GM20431 (cell line): ENCODE data around the gene MOCS3.

ENCODE experiments used
- in situ Hi-C: fragments of 300-500 bp; cut with MseI, MboI; formaldehyde crosslinking; loops from one replicate; pipeline ENCODE4 v1.15.0; 2020; ENCODE audit warnings: low sequenced_read_pairs; ENCODE audit not compliant: unreplicated experiment

MOCS3 gene, protein sequence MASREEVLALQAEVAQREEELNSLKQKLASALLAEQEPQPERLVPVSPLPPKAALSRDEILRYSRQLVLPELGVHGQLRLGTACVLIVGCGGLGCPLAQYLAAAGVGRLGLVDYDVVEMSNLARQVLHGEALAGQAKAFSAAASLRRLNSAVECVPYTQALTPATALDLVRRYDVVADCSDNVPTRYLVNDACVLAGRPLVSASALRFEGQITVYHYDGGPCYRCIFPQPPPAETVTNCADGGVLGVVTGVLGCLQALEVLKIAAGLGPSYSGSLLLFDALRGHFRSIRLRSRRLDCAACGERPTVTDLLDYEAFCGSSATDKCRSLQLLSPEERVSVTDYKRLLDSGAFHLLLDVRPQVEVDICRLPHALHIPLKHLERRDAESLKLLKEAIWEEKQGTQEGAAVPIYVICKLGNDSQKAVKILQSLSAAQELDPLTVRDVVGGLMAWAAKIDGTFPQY

GRCh38 chr20:50958615-50959542, at the start of gene MOCS3:
MOCS3 (plus strand) TSS chr20:50958818; CDS start chr20:50958843, 25 bp downstream.
- in situ Hi-C loops: no loop called here

DNA sequence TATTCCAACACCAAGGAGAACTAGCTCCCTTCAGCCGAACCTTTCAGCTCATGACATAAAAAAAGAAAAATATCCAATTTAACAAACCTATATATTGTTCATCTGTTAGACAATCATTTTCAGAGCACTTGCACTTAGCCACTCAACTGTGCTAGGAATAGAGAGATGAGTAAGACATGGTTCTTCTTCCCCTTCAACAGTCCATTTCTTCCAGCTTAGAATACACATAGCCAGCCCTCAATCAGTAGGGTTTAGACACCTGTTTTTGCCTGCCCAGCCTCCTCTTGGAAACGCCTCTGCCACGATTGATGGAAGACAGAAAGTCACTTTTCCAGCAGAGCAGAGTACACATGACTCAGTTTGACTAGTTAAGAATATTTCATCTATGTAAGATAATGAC, 49.2 kb upstream of the MOCS3 start:
- in situ Hi-C loops: no loop called here

DNA sequence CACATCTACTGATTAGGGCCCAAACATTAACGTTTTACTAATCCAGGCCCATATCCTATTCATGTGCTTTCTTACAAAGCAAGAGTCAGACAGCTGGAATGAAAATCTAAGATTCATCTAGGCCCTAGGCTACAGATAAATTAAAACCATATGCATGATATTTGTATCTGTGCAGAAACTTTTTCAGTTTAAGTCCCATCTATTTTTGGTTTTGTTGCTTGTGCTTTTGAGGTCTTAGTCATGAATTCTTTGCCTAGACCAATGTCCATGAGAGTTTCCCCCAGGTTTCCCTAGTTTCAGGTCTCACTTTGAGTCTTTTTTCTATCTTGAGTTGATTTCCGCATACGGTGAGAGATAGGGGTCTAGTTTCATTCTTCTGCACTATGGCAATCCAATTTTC, 47.6 kb upstream of the MOCS3 start:
- in situ Hi-C loops: no loop called here

GRCh38 chr20:50911716-50912115, 46.9 kb upstream of the MOCS3 start:
- in situ Hi-C loops: no loop called here

GRCh38 chr20:50913690-50914375, 44.8 kb upstream of the MOCS3 start:
- in situ Hi-C loops: no loop called here

GRCh38 chr20:50915424-50915823, 43.2 kb upstream of the MOCS3 start:
- in situ Hi-C loops: no loop called here

GRCh38 chr20:50916257-50916656, 42.4 kb upstream of the MOCS3 start:
- in situ Hi-C loops: no loop called here

DNA sequence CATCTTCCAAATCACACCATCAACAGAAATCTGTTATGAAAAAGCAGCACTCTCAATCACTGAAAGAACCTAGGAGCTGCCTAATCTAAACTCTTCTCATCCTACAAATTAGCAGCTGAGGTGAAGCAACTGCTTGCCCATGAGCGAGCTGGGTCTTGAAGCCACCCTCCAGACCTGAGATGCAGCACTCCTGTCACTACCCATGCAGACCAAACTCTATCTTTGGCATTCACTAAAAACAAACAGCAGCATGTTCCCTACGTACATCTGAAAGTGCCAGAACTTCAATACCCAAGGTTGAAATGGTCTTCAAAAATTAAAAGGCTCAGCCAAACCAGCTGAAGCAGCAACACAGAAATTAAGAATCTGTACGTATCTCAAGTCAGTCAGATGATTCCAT, 41.7 kb upstream of the MOCS3 start:
- in situ Hi-C loops: no loop called here

DNA sequence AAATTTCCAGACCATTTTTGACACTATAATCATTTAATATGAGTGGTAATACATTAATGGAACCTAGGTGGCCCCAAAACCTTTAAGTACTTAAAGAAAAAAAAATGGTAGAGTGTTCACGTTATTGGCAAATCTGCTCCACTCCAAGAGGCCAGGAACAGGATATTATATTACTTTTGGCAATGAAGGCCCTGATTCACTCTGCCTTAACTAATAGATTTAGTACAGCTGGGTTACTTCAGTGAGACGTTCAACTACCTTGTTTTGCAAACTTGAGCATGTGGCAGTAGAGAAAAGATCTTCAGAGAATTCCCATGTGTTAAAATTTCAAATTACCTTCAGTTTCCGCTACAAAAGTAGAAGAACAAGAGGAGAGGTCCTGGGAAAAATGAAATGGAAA, 40.2 kb upstream of the MOCS3 start:
- in situ Hi-C loops: no loop called here

- in situ Hi-C loops: no loop called here
These were observed 39.1 kb upstream of the MOCS3 start for GRCh38 chr20:50919567-50919966.

DNA sequence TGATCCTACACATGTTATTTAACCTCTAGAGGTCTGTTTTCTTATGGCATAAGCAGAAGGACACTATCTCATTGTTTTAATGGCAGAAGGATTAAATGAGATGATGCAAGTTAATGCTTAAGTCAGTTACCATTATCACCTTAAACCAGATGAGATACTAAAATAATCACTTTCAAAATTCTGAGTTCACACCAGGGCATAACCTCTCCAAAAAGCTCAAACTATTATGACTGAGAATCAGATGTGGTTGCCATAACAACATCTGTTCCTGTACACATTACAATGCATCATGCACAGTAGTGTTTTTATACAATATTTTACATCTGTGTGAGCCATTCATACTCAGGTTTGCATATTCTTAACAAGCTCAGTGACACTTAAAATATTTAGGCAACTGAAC, 37.6 kb upstream of the MOCS3 start:
- in situ Hi-C loops: loop anchor here (10.0 kb wide), 1 partner anchor 106 kb away; no protein-coding TSS in a partner anchor

- in situ Hi-C loops: loop anchor here (10.0 kb wide), 1 partner anchor 107 kb away; no protein-coding TSS in a partner anchor
These were observed 36.7 kb upstream of the MOCS3 start for GRCh38 chr20:50921803-50922501.

GRCh38 chr20:50924261-50924920, 34.2 kb upstream of the MOCS3 start:
- in situ Hi-C loops: loop anchor here (10.0 kb wide), 1 partner anchor 110 kb away; no protein-coding TSS in a partner anchor

DNA sequence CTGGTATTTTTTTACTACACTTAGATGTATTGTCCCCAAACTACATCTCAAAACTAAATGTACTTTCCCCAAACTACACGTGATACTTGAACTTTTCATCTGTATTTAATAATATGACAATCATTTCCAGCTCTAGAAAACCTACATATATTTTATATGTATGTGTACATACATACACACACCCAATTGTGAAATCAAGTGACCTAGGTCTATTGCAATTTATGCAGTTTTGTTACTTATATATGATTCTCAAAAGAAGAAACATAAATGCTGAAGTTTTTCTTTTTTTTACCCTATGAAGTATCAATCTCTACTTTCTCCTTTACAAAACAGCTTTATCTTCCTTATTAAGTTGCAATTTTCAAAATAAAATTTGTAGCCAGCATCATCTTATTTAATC, 32.1 kb upstream of the MOCS3 start:
- in situ Hi-C loops: loop anchor here (10.0 kb wide), 1 partner anchor 112 kb away; no protein-coding TSS in a partner anchor

- in situ Hi-C loops: loop anchor here (10.0 kb wide), 1 partner anchor 114 kb away; no protein-coding TSS in a partner anchor
These were observed 30.1 kb upstream of the MOCS3 start for GRCh38 chr20:50928469-50928868.

- in situ Hi-C loops: loop anchor here (10.0 kb wide), 1 partner anchor 115 kb away; no protein-coding TSS in a partner anchor
These were observed 29.1 kb upstream of the MOCS3 start for GRCh38 chr20:50929299-50930138.

DNA sequence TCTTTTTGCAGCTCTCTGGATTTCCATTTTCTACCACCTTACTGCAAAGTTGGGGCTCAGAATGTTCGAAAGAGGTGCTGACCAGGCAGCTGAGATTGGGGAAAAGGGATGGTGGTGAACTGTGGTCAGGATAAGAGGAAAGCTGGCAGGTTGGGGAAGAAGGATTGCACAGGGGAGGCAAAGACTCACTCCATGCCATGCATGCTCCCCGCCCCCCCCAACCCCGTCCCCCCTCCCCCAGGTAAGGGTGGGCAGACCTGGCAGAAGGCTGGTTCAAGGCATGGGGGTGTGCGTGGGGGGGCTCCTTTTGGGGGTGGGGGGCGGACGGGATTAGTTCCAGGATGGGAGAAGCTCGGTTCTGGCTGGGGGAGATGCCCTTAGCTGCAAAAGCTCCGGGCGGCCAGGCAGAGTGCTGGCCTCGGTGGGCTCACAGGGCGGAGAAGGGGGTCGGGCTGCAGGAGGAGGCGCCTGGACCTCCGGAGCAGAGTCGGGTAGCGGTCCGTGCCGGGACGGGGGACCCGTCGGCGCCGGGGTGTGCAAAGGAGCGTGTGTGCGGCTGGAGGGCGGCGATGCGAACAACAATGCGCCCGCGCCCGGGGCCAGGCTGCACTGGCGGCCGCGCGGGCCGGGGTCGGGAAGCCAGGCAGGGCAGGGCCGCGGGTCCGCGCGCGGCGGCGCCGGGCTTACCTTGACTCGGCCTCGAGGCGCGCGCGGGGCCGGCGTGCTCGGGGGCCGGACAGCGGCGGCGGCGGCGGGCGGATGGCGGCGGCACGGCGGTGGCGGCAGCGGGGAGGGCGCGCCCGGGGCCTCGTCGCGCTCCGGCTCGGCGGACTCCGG, 28.3 kb upstream of the MOCS3 start:
- in situ Hi-C loops: no loop called here
